Measurements from ENCODE around the gene LGI1. TPM values are rescaled to one million over a fixed set of nuclear protein-coding genes. Genes with fewer than 3 reads are reported as not detected.

The LGI1 gene
- total and polyA plus RNA-seq, 10 donors, result 0.16 TPM; not detected in 9

GRCh38 chr10:93797825-93798224, 40.1 kb downstream of the LGI1 start:
- 77 to 99% (median 89%) methylated on average over 2 of the region's 2 CpGs for WGBS, 5 donors
- no peak for TF ChIP-seq POLR2A (IDR thresholded peaks at IDR 0.05)
- no peak for TF ChIP-seq POLR2AphosphoS5 (IDR thresholded peaks at IDR 0.05)
- no peak for TF ChIP-seq CTCF (IDR thresholded peaks at IDR 0.05 in 8 of 11, conservative IDR thresholded peaks at IDR 0.05 in 3 of 11)
- H3K4me1 ChIP-seq, result no peaks in the 10 kb centered on the region
- H3K9me3 ChIP-seq, result no peaks in the 10 kb centered on the region
- DNase-seq, result no peak
- H3K27me3 ChIP-seq (replicated peaks in 1 of 7), result peaks cover 0 to 22% (median 0%) of the 10 kb centered on the region in 7 donors
- no peaks in the 10 kb centered on the region for H3K36me3 ChIP-seq
- H3K27ac ChIP-seq, result no peak overlapping the region
- no peak overlapping the region for H3K4me3 ChIP-seq
- intact Hi-C loops (cut with DNase I; ENCODE audit: low total_unique reads), result no loop called here

GRCh38 chr10:93799155-93799708, 41.5 kb downstream of the LGI1 start:
- intact Hi-C loops (cut with DNase I; ENCODE audit: low total_unique reads), result no loop called here

GRCh38 chr10:93804200-93804599, 46.5 kb downstream of the LGI1 start:
- no peak overlapping the region for H3K4me3 ChIP-seq
- H3K4me1 ChIP-seq, result no peaks in the 10 kb centered on the region
- TF ChIP-seq POLR2A (IDR thresholded peaks at IDR 0.05), result no peak
- no peak for TF ChIP-seq POLR2AphosphoS5 (IDR thresholded peaks at IDR 0.05)
- no peak for DNase-seq
- H3K27me3 ChIP-seq (replicated peaks in 1 of 7), result peaks cover 0 to 34% (median 0%) of the 10 kb centered on the region in 7 donors
- H3K9me3 ChIP-seq, result no peaks in the 10 kb centered on the region
- no peak overlapping the region for H3K27ac ChIP-seq
- no peaks in the 10 kb centered on the region for H3K36me3 ChIP-seq
- intact Hi-C loops (cut with DNase I; ENCODE audit: low total_unique reads), result no loop called here

More at GRCh38 chr10:93799155-93799708, 41.5 kb downstream of the LGI1 start:
- Histone ChIP-seq H3K27me3 (replicated peaks in 1 of 7) (peaks cover 0 to 30% (median 0%) of the 10 kb centered on the region in 7 donors), H3K27ac (no peak overlapping the region), H3K4me3 (no peak overlapping the region), H3K36me3 (no peaks in the 10 kb centered on the region), H3K9me3 (no peaks in the 10 kb centered on the region), H3K4me1 (no peaks in the 10 kb centered on the region)
- DNase-seq, result no peak
- WGBS, 5 donors, result 75 to 80% (median 78%) methylated on average over 5 of the region's 5 CpGs
- TF ChIP-seq POLR2AphosphoS5 (IDR thresholded peaks at IDR 0.05) (no peak), CTCF (IDR thresholded peaks at IDR 0.05 in 8 of 11, conservative IDR thresholded peaks at IDR 0.05 in 3 of 11) (no peak), POLR2A (IDR thresholded peaks at IDR 0.05) (no peak)

GRCh38 chr10:93806903-93807302, 49.2 kb downstream of the LGI1 start:
- Histone ChIP-seq H3K27ac (no peak overlapping the region), H3K27me3 (replicated peaks in 1 of 7) (peaks cover 0 to 33% (median 0%) of the 10 kb centered on the region in 7 donors)

More at GRCh38 chr10:93806903-93807302, 49.2 kb downstream of the LGI1 start:
- Histone ChIP-seq H3K4me1 (no peaks in the 10 kb centered on the region), H3K9me3 (no peaks in the 10 kb centered on the region), H3K36me3 (no peaks in the 10 kb centered on the region), H3K4me3 (no peak overlapping the region)
- TF ChIP-seq CTCF (IDR thresholded peaks at IDR 0.05 in 8 of 11, conservative IDR thresholded peaks at IDR 0.05 in 3 of 11) (no peak), POLR2A (IDR thresholded peaks at IDR 0.05) (no peak), POLR2AphosphoS5 (IDR thresholded peaks at IDR 0.05) (no peak)
- intact Hi-C loops (cut with DNase I; ENCODE audit: low total_unique reads), result no loop called here
- WGBS, 5 donors, result 47 to 76% (median 56%) methylated on average over 2 of the region's 2 CpGs
- DNase-seq, result no peak
